Amygdala (tissue), 56 donors: ENCODE results near the gene ASTN2.

Source experiments
- DNase-seq, 56 donors: peaks; one replicate each; lab custom pipeline; 2025; lab: John Stamatoyannopoulos, UW

The ASTN2 gene

DNA sequence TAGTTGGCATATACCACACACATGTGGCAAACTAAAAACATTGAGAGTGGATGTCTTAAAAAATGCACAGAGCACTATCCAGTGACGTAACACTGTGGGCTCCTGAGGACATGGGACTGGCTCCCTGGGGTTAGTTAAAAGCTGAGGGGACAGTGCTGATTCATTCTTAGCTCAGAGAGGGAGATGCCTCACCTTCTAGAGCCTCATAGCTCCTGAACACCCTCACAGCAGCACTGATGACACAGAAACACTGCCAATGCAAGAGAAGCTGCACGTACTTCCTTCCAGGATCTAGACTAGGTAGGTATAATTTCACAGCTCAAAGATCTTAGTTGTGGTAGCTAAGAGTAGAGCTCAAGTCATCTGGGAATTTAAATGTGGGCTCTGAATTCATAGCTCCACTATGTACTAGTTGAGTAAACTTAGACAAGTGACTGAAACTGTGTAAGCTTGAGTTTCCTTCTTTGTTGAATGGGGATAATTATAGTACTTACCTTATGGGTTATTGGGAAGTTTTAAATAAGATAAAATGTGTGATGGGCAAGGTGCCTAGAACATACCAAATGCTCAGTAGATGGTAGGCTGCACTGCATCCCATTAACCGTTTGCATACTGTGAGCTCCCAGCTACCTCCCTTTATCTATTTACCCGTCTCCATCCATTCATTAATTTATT, 279.9 kb downstream of the ASTN2 start:
- DNase-seq, result no peak

DNA sequence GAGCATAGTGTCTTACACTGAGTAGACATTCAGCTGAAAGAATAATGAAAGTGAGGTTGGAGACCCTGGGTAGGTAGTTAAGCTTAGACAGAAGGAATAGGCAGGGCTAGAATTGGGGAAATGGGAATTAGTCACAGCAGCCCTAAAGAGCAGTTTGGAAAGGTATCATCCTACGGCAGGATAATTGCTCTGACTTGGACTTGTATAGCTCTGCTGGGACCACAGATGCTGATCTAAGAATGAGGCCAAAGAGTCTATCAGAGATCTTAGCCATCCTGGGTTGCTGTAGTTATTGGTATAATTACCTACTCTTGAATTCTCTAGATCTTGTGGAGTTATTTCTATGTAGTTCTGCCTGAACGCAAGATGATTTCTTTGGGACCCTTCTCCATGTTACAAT, 288.0 kb downstream of the ASTN2 start:
- no peak for DNase-seq

DNA sequence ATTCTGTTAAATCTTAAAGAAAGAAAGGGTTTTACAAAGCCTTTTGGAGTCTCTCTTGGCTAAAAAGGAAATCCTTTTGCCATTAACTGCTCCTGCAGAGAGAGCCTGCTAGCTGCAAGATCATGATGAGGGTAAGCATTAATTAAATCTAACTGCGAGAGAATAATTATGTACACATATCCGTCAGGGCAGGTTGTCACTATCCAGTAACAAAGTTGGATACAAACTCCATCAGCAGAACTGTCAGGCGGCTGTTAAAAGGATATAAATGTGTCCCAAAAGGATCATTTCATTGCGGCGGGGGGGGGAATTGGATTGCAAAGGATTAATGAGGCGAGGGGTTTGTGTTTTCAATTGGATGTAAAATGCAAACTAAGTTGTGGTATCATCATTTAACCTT, 289.3 kb downstream of the ASTN2 start:
- DNase-seq, result no peak

DNA sequence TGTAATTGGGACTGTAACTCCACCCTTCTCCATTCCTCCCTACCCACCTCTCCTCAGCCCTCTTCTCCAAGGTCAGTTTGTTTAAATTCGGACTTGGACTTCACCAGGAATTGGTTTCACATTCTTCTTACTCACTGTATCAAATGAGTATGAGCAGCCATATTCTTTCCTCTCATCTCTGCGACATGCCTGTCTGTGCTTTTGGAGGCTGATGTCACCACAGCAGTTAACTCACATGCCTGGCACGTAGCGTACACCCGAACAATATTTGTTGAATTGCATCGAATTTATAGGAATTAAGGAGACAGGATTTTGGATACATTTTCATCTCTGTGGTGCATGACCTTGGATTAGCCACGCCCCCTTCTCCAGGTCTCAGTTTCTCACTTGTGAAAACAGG, 291.1 kb downstream of the ASTN2 start:
- DNase-seq, result no peak

DNA sequence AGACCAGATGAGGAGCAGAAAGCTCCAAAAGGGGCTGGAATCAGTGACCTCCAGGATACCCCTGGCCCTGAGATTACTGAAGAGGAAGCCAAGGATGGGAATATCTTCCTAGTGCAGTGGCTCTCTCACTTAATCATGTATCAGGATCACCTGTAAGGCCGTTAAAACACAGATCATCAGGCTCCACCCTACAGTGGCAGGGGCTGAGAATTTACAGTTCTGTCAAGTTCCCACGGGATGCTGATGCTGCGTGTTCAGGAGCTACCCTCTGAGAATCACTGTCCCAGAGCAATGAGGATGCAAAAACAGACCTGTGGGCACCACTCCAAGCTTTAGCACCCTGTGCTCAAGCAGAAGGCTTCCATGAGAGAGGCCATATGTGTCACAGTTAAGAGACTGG, 291.9 kb downstream of the ASTN2 start:
- no peak for DNase-seq

DNA sequence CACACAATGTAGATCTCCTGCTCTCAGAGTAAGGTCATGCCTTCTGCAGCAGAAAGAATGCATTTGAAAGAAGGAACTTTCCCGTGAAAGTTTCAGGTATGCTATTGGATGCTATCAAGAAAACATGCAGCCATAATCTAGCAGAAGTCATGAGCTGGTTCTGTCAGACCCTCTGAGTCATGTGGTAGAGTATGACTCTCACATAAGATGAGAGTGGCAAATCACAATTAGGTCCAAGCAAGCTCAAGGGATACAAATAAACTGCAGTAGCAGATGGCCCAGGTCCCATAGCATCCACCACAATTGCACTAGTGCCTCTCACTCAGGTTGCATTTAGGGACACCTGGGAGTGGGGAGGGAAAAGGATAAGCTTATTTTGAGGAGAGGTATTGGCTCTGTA, 292.8 kb downstream of the ASTN2 start:
- DNase-seq, result no peak

DNA sequence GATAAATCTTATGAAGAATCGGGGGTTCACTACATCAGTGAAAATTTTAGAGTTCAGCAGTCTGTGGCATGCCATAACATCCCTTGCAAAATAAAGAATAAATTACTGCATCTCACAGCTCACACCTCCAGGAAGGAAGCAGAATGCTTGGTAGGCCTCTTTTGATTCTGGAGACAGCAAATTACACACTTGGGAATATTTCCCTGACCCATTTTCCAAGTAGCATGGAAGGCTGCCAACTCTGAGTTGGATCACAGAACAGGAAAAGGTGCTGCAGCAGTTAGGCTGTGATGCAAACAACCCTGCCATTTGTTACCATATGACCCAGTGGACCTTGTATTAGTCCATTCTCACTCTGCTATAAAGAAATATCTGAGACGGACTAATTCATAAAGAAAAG, 293.5 kb downstream of the ASTN2 start:
- peak in 20 of 56 donors; percentile 1 to 37 (median 8) for DNase-seq

DNA sequence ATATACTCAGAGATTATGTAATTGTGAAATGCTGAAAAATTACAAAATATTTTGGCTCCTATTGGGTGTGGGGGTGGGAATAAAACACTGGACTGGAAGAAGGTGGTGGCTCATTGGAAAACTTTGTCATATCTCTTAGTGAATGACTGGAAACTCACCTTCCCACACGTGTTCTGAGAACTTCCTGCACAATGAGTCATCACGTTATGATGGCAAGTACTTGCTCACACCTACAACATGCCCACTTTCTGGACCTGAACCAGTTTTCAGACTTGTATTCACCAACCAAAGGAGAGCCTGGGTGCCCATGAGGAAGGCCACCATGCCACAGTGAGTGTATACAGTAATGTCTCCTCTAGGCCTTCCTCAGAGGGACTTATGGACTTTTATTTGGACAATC, 294.8 kb downstream of the ASTN2 start:
- DNase-seq, result peak in 1 of 56 donors; percentile 5

DNA sequence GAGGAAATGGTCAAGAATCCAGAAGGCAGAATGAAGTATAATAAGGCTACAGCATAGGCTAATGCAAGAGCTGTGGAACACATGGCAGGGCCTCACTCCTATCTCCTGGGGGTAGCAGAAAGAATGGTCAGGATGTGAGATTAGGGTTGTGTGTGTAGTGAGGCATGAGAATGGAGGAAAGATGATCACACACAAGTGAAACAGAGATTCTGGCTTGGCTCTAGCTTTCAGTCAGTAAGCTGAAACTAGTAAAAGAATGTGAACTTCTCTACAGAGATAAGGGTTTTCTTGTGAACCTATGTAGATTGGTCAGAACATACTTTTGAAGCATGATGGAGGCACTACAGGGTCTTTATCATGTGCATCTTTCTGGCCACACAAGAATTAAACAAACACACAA, 298.8 kb downstream of the ASTN2 start:
- no peak for DNase-seq

DNA sequence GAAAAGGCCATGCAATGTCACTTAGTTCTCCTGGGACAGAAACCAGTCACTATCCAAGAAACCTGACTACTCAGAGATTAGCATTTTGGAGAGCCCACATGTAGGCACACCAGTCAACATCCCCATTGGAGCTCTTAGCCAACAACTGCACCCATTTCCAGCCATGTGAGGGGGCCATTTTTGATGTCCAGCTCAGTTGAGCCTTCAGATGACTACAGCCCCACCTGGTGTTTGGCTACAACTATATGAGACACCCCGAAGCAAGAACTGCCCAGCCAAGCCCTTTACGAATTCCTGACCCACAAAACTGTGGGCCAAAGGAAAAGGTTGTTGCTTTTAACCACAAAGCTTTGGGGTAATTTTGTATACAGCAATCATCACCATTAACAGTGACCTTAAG, 300.1 kb downstream of the ASTN2 start:
- no peak for DNase-seq

DNA sequence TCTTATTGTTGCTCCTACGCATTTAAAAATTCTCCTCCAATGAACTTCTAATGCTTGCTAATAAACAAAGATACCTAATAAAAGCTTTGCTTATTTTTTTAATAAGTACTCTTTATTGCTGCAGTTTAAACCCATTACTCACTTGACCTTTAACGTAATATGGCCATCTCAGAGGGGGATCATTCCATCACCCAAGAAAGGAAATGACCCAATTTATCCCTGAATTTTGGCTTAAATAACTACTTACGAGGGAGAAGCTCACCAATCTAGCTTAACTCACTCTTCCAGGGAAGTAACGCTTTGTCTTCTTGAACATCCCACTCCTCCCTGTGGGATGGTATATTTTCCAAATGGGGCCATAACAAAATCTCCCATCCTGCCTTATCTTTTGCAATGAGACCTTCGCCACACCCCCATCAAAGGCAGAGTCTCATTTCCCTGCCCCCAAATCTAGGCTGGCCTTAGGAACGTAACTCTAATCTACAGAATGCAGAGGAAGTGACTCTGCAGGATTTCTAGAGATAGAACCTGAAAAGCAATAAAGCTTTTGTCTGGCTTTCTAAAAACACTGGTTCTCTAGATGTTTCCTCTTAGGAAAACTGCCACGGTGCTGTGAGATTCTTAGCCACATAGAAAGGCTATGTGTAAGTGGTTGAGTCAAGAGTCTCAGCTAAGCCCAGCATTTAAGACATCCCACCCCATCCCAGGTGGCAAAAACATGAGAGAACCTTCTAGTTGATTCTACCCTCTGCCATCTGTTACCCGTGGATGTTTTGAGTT, 310.0 kb downstream of the ASTN2 start:
- no peak for DNase-seq

DNA sequence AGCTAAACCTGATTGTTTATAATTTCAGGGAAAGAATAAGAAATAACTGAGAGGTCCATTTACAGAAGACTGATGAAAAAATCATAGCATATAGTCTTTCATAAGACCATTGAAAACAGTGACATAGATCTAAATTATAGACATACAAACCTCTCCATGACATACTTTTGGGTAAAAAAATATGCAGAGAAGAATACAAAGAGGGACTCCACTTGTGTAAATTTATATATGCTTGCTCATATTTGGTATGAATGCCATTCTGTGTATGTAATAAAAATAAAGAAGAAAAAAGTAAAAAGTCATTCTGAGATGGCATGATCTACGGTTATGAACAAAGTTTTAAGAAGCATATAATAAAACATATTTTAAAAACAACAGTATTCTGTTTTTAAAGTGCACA, 310.7 kb downstream of the ASTN2 start:
- no peak for DNase-seq

DNA sequence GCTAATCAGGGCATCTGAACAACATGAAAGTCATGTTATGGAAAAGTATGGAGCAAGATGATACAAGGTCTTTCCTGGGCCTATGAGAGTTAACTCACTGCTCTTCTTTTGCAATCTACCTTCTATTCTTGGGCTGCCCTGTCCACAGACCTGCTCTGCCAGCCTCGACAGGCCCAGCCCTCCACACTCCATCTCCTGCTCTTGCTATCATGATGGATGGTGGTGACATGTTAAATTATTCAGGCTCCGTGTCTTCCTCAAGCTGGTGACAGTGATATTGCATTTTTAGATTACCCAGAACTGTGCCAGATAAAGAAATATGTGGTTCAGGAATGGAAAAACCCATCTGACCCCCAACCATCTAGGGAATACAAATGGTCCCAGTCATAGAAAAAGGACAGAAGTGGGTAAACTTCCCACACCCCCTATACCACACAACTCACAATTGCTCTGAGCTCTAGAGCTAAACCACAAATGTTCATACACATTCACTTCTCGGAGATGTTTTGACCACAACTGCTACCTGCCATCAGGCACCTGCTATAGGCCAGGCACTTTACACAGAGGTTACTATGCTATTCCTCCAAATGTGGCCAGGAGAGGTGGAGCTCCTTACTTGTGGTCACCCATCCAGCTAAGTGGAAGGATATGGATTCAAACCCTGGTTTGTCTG, 311.3 kb downstream of the ASTN2 start:
- DNase-seq, result no peak

DNA sequence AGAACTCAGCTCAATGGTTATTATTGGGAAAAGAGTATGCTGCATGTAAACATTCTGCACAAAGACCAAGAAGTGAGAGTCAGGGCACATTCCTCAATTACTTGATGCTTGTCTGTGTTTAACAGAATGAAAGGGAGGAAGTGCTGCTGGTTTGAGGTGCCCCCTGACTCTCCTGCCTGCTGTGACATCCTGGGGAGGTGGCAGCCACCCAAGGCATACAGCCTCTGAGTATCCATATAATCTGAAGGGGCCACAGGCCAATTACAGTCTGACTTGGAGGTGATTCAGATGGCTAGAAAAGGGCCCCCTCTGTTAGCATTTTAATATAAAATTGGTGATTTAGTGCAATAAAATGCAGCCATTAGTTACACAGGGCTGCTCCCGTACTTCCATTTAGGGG, 313.8 kb downstream of the ASTN2 start:
- no peak for DNase-seq

DNA sequence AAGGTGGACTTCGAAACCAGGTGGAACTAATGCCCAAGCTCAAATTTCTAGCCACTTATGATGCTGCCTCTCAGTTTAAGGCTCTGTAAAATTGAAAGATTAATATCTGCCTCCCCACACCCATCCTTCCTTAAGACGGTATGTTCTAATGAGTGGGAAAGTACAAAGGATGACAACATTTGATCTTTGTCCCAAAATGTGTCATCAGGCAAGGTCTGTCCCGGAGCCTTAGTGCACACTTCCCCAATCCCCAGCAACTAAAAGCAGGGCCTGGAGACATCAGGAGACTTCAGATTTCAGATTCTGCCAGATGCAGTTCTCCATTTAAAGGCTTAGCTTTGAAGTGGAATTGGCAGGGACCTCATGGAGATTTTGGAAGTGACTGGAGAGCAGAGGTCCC, 316.5 kb downstream of the ASTN2 start:
- no peak for DNase-seq

DNA sequence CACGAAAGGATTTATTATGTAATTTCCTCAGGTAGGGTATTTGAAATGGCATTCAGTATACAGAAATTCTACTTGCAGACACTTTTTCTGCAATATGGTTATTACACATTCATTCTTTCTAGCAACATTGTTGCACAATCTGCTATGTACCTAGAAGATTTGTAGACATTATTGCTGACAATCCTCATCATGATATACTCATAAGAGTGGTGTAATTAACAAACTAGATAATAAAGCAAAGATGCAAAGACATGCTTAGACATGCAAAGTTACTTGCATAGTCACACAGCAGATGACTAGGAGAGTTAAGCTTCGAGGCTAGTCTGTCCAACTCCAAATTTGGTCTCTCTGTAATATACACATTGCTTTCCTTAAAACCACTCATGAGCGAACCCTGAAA, 317.1 kb downstream of the ASTN2 start:
- DNase-seq, result no peak

DNA sequence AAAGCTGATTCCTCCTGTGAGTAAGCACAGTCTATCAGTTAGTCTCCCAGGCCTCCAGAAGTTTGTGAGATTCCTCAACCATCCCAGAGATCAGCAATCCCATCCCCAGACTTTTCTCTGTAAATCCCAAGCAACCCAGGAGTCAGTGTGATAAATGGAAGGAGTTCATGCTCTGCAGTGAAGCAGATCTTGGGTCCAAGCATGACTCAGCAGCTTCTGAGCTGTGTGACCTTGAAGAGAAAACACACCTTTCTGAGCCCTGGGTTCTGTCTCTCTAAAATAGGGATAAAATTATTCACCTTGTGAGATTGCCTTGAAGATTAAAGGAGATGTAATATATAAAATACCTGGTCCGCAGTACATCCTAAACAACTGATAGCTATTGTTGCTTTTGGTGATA, 318.7 kb downstream of the ASTN2 start:
- no peak for DNase-seq

DNA sequence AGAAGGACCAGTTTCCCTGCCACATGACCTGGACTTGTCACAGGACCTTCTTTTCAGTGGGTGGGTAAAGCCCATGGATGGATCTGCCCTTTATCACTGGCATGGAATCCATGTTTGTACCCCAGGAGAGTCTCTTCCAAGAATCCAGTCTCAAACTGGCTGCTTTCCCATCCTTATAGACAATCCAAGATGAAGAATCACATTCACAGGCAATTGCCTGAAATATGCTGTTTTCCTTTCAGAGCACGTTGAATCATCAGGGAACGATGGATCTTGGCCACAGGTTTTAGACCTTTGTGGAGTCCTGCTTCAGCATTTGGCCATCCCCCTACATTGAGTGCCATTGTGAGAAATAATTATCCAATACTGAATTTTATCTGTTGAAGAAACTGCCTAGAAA, 319.8 kb downstream of the ASTN2 start:
- DNase-seq, result no peak

DNA sequence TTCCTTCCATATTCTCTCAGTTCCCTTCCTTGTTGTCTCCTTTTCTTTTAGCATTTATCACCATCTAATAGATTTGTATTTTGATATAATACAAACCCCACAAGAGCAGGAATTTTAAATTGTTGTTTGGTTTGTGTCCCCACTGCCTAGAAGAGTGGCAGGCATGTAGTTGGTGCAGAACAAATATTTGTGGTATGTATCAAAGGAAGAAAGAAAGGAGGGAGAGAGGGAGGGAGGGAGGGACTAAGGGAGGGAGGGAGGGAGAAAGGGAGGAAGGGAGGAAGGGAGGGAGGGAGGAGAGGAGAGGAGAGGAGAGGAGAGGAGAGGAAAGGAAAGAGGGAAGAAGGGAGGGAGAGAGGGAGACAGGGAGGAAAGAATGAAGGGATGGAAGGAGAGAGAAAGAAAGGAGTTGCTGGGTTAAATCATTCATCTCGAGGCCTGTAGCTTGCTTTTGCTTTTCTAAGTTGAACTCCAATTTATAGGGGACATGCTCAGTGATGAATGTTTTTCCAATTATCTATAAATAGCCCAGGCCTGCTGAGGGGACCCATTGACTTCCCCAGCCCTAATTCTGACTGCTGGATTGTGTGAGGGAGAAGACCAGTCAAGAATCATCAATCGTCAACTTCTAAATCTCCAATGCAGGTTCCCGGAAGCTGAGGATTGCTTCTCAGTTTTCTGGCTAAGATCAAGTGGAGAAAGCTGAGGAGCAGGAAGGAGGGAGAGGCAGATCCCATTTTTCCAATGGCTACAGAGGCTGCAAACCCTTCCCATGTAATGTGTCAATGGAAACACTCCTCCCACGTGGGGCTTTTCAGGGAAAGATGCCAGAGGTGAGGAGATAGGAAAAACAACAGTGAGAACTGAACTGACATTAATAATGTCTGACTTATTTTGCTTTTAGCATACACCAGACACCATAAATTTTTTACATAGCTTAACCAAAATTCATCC, 320.7 kb downstream of the ASTN2 start:
- no peak for DNase-seq

DNA sequence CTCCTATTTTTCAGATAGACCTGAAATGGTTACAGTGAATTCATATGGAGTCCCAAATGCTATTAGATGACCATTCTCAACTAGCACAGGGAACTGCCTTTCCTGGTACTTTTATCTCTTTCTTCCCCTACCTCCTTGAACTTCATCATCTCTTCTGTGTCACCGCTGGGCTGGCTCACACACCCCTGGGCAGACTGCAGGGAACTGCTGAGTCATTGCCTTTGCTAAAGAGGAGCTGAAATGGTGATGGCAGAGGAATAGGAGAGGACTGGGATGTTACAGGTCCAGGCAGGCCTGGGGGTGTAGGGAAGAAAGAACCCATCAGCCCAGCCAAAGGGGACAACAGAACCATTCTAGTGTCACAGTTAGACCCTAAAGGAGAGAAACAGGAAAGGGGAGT, 322.3 kb downstream of the ASTN2 start:
- peak in 1 of 56 donors; percentile 5 for DNase-seq

DNA sequence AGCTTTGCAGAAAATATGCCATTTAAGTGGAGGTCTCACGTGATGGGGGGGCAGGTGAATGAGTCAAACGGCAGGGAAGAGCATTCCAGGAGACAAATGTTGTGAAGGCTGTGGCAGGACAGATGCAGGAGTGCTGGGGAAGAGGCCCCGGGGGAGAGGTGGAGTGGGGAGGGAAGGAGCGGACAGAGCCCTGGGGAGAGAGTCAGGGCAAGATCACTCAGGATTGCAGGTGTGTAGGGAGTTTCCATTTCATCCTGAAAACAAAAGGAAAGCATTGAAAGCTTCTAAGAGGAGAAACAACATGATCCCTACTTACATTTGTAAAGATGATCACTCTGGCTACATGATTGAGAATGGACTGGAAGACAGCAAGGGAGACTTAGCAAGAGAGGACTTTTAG, 323.3 kb downstream of the ASTN2 start:
- no peak for DNase-seq
